Measurements from ENCODE around the gene RSRC2. TPM values are rescaled to one million over a fixed set of nuclear protein-coding genes. Genes with fewer than 3 reads are reported as not detected.
"Not testable (repeated sequence)": the region's sequence is repeated elsewhere in the genome, so short reads cannot be mapped to it uniquely, and the experiment has no call there.

RSRC2 gene
- total RNA-seq, 1 donor, result 41.9 TPM

DNA sequence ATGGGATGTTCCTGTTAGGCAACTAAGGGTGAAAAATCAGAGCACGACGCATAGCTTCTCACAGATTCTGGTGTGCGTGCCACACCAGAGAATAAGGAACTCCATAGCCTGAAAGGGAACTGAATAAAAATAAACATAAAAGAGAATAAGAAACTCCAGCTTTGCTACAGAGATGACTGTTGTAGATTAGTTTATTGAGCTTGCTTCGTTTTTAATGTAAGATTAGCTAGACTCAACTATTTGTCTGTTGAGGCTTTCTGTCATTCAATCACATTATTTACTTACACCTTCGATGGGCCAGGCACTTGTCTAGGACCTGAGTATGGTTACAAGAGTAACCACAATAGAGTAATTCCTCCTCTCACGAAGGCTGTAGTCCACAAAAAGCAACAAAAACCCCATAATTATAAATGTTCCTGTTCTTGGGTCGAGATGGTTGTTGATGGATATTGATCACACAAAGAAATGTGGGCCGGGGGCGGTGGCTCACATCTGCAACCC lies 25.2 kb downstream of the RSRC2 start:
- TF ChIP-seq, protein P1, sequence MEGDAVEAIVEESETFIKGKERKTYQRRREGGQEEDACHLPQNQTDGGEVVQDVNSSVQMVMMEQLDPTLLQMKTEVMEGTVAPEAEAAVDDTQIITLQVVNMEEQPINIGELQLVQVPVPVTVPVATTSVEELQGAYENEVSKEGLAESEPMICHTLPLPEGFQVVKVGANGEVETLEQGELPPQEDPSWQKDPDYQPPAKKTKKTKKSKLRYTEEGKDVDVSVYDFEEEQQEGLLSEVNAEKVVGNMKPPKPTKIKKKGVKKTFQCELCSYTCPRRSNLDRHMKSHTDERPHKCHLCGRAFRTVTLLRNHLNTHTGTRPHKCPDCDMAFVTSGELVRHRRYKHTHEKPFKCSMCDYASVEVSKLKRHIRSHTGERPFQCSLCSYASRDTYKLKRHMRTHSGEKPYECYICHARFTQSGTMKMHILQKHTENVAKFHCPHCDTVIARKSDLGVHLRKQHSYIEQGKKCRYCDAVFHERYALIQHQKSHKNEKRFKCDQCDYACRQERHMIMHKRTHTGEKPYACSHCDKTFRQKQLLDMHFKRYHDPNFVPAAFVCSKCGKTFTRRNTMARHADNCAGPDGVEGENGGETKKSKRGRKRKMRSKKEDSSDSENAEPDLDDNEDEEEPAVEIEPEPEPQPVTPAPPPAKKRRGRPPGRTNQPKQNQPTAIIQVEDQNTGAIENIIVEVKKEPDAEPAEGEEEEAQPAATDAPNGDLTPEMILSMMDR (IDR thresholded peaks at IDR 0.05; ENCODE audit: insufficient read depth, low read depth, low read length), result no peak
- H3K4me3 ChIP-seq (ENCODE audit: low read depth, low read length), result peak overlapping the region; percentile 98
- DNase-seq (ENCODE audit: low read depth), result no peak

- TF ChIP-seq, protein P1 (IDR thresholded peaks at IDR 0.05; ENCODE audit: insufficient read depth, low read depth, low read length), result peak; percentile 15
- H3K4me3 ChIP-seq (ENCODE audit: low read depth, low read length), result peak within 1 kb of the TSS; percentile 98
- DNase-seq (ENCODE audit: low read depth), result peak; percentile 100
These were observed 25.8 kb downstream of the RSRC2 start, which contains the start of gene ZCCHC8 for GRCh38 chr12:122500685-122501488. Gene ZCCHC8, minus strand, starts transcription at chr12:122500932. Its CDS starts 92 bp downstream, at chr12:122500840.

DNA sequence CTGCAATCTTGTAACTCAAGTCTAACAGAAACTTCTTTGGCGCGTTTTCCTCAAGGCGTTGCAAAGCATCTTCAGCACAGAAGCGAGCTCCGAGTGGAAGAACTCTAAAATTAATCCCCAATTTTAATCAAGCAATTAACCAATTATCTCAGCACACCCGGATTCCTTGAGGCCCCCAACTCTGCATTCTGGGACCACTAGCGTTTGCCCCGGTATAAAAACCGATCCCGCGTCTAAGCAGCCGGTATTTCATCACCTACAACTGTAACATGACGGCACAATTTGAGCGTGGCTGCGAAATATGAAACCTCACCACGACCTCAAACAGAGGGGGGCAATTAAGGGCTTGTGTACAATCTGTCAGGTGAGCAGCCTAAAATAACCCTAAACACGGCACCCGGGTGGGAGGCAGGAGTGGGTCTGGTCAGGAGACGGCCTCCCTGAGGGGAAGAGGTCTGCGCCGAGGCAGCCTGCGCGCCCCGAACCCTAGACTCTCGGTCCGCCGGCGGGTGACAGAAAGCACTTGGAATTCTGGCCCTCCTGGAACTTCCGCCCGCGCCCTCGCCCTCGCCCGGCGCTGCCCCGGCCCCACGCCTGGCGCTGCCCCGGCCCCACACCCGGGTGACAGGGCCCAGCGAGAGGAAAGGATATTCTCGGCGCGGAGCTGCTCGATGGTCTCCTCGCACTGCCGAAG lies 26.6 kb downstream of the RSRC2 start:
- peak; percentile 92 for DNase-seq (ENCODE audit: low read depth)

DNA sequence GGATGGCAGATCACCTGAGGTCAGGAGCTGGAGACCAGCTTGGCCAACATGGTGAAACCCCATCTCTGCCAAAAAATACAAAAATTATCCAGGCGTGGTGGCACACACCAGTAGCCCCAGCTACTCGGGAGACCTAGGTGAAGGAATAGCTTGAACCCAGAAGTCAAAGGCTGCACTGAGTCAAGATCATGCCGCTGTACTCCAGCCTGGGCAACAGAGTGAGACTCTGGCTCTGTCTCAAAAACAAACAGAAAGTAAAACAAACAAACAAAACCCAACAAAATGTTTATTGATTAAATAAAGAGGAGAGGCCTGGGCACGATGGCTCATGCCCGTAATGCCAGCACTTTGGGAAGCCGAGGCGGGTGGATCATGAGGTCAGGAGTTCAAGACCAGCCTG lies 31.5 kb downstream of the RSRC2 start:
- TF ChIP-seq, protein P1 (IDR thresholded peaks at IDR 0.05; ENCODE audit: insufficient read depth, low read depth, low read length), result no peak
- H3K4me3 ChIP-seq (ENCODE audit: low read depth, low read length), result no peak overlapping the region
- no peak for DNase-seq (ENCODE audit: low read depth)

More for the DNA sequence above, 26.6 kb downstream of the RSRC2 start:
- peak overlapping the region; percentile 98 for H3K4me3 ChIP-seq (ENCODE audit: low read depth, low read length)
- TF ChIP-seq, protein P1 (IDR thresholded peaks at IDR 0.05; ENCODE audit: insufficient read depth, low read depth, low read length), result no peak

- not testable (repeated sequence) for H3K4me3 ChIP-seq (ENCODE audit: low read depth, low read length); DNase-seq (ENCODE audit: low read depth)
These were observed 33.5 kb downstream of the RSRC2 start for GRCh38 chr12:122493222-122493621.

GRCh38 chr12:122491991-122492390 lies 34.7 kb downstream of the RSRC2 start:
- H3K4me3 ChIP-seq (ENCODE audit: low read depth, low read length), result no peak overlapping the region
- TF ChIP-seq, protein P1 (IDR thresholded peaks at IDR 0.05; ENCODE audit: insufficient read depth, low read depth, low read length), result no peak
- no peak for DNase-seq (ENCODE audit: low read depth)

GRCh38 chr12:122489038-122489437 lies 37.7 kb downstream of the RSRC2 start:
- no peak overlapping the region for H3K4me3 ChIP-seq (ENCODE audit: low read depth, low read length)
- TF ChIP-seq, protein P1 (IDR thresholded peaks at IDR 0.05; ENCODE audit: insufficient read depth, low read depth, low read length), result no peak
- peak; percentile 63 for DNase-seq (ENCODE audit: low read depth)

DNA sequence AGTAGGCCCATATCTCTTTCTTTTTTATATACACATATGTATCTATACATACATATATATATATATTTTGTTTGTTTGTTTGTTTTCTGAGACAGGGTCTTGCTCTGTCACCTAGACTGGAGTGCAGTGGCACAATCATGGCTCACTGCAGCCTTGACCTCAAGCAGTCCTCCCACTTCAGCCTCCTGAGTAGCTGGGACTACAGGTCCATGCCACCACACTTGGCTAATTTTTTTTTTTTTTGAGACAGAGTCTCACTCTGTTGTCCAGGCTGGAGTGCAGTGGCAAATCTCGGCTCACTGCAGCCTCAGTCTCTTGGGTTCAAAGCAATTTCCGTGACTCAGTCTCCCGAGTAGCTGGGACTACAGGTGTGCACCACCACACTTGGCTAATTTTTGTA lies 38.9 kb downstream of the RSRC2 start:
- not testable (repeated sequence) for H3K4me3 ChIP-seq (ENCODE audit: low read depth, low read length)

More for the DNA sequence above, 38.9 kb downstream of the RSRC2 start:
- not testable (repeated sequence) for DNase-seq (ENCODE audit: low read depth)

Data from fibroblast of villous mesenchyme (primary cell).